Activated naive CD4-positive, alpha-beta T cell treated with anti-CD3 and anti-CD28 coated beads, Interleukin-2, amount 50 U/mL, for 72 hours (primary cell): ENCODE measurements around the gene DDX5. TPM values are rescaled to one million over a fixed set of nuclear protein-coding genes. Genes with fewer than 3 reads are reported as not detected.
"Not testable (repeated sequence)": the region's sequence is repeated elsewhere in the genome, so short reads cannot be mapped to it uniquely, and the experiment has no call there.

Experiments used
- ATAC-seq, 2 donors: fragments of 150-1000 bp; cut with Tn5 transposase; 2 replicates each; pipeline ENCODE4 v1.10.0; 2021; ENCODE audit warnings: mild to moderate bottlenecking in 2 of 2, moderate library complexity in 2 of 2
- DNase-seq, 2 donors: peaks; one replicate each; pipeline ENCODE4 v3.0.0; 2021 to 2022; ENCODE audit warnings: low spot score in 2 of 2
- H3K27ac Mint-ChIP-seq, 2 donors: one replicate each; pipeline ENCODE4 v1.8.0; 2022; ENCODE audit warnings: mild to moderate bottlenecking in 2 of 2, mixed read lengths in 2 of 2
- H3K36me3 Mint-ChIP-seq, 2 donors: one replicate each; pipeline ENCODE4 v1.8.0; 2022; ENCODE audit warnings: mixed read lengths in 2 of 2
- H3K9me3 Mint-ChIP-seq, 2 donors: one replicate each; pipeline ENCODE4 v1.8.0; 2022; ENCODE audit warnings: mixed read lengths in 2 of 2
- total RNA-seq, 2 donors: library from RNA; stranded (reverse); gene quantifications; one replicate each; pipeline ENCODE4 v1.2.3, GENCODE V29; 2022

The DDX5 gene
- total RNA-seq, 2 donors from 2014 or later = 687 to 793 TPM

- Mint-ChIP-seq H3K9me3 (no peaks in the 10 kb centered on the region), H3K36me3 (peaks cover 71 to 88% of the 10 kb centered on the region in 2 donors), H3K27ac (peak overlapping the region; percentile 97 to 100)
- no peak for DNase-seq
- no peak for ATAC-seq
These were observed 5.0 kb downstream of the DDX5 start for GRCh38 chr17:64500862-64501765.

- ATAC-seq (no peak), DNase-seq (no peak)
- H3K27ac Mint-ChIP-seq = peak overlapping the region; percentile 97 to 100
- H3K9me3 Mint-ChIP-seq = no peaks in the 10 kb centered on the region
- peaks cover 66 to 85% of the 10 kb centered on the region in 2 donors for H3K36me3 Mint-ChIP-seq
These were observed 5.6 kb downstream of the DDX5 start for GRCh38 chr17:64500487-64500859.

GRCh38 chr17:64499805-64500486, 6.1 kb downstream of the DDX5 start:
- no peaks in the 10 kb centered on the region for H3K9me3 Mint-ChIP-seq
- H3K36me3 Mint-ChIP-seq = peaks cover 61 to 80% of the 10 kb centered on the region in 2 donors
- peak overlapping the region; percentile 97 to 100 for H3K27ac Mint-ChIP-seq
- DNase-seq (no peak), ATAC-seq (no peak)

- DNase-seq (no peak), ATAC-seq (no peak)
- Mint-ChIP-seq H3K27ac (peak overlapping the region; percentile 100), H3K9me3 (no peaks in the 10 kb centered on the region), H3K36me3 (peaks cover 58 to 79% of the 10 kb centered on the region in 2 donors)
These were observed 7.5 kb downstream of the DDX5 start for GRCh38 chr17:64498308-64499203.

GRCh38 chr17:64497565-64498035, 8.5 kb downstream of the DDX5 start:
- Mint-ChIP-seq H3K9me3 (no peaks in the 10 kb centered on the region), H3K27ac (peak overlapping the region; percentile 100), H3K36me3 (peaks cover 49 to 69% of the 10 kb centered on the region in 2 donors)
- ATAC-seq = no peak
- DNase-seq = peak in 1 of 2 donors; percentile 60

GRCh38 chr17:64496786-64497564, 9.1 kb downstream of the DDX5 start, which contains the start of gene POLG2:
POLG2 (minus strand) TSS chr17:64497054; CDS start chr17:64496968, 86 bp downstream.
- H3K36me3 Mint-ChIP-seq = peaks cover 42 to 65% of the 10 kb centered on the region in 2 donors

GRCh38 chr17:64496348-64496785, 9.7 kb downstream of the DDX5 start:
- no peak for ATAC-seq
- Mint-ChIP-seq H3K27ac (peak overlapping the region; percentile 100), H3K36me3 (peaks cover 36 to 65% of the 10 kb centered on the region in 2 donors), H3K9me3 (no peaks in the 10 kb centered on the region)
- no peak for DNase-seq

More at GRCh38 chr17:64496786-64497564, 9.1 kb downstream of the DDX5 start, which contains the start of gene POLG2:
- Mint-ChIP-seq H3K27ac (peak within 1 kb of the TSS; percentile 100), H3K9me3 (no peaks in the 10 kb centered on the region)
- peak; percentile 95 to 96 for DNase-seq
- peak; percentile 74 to 75 for ATAC-seq

GRCh38 chr17:64495300-64495699, 10.8 kb downstream of the DDX5 start:
- ATAC-seq = not testable (repeated sequence)
- H3K36me3 Mint-ChIP-seq = peaks cover 28 to 57% of the 10 kb centered on the region in 2 donors
- peak overlapping the region; percentile 78 to 100 for H3K27ac Mint-ChIP-seq

GRCh38 chr17:64494121-64494520, 12.0 kb downstream of the DDX5 start:
- Mint-ChIP-seq H3K27ac (peak overlapping the region in 1 of 2 donors; percentile 78), H3K9me3 (no peaks in the 10 kb centered on the region), H3K36me3 (peaks cover 28 to 55% of the 10 kb centered on the region in 2 donors)
- DNase-seq (no peak), ATAC-seq (no peak)

More at GRCh38 chr17:64495300-64495699, 10.8 kb downstream of the DDX5 start:
- H3K9me3 Mint-ChIP-seq, DNase-seq: not testable (repeated sequence)

- no peak overlapping the region for H3K27ac Mint-ChIP-seq
- ATAC-seq = no peak
- no peak for DNase-seq
- no peaks in the 10 kb centered on the region for H3K9me3 Mint-ChIP-seq
- peaks cover 28 to 48% of the 10 kb centered on the region in 2 donors for H3K36me3 Mint-ChIP-seq
These were observed 13.5 kb downstream of the DDX5 start for GRCh38 chr17:64492481-64493109.

- ATAC-seq (no peak), DNase-seq (no peak)
- H3K9me3 Mint-ChIP-seq = no peaks in the 10 kb centered on the region
- H3K27ac Mint-ChIP-seq = no peak overlapping the region
- H3K36me3 Mint-ChIP-seq = peaks cover 27 to 42% of the 10 kb centered on the region in 2 donors
These were observed 14.1 kb downstream of the DDX5 start for GRCh38 chr17:64491994-64492393.

- no peak overlapping the region for H3K27ac Mint-ChIP-seq
- peak; percentile 34 to 77 for ATAC-seq
- H3K36me3 Mint-ChIP-seq = peaks cover 20 to 35% of the 10 kb centered on the region in 2 donors
- H3K9me3 Mint-ChIP-seq = no peaks in the 10 kb centered on the region
- peak in 1 of 2 donors; percentile 61 for DNase-seq
These were observed 14.8 kb downstream of the DDX5 start for GRCh38 chr17:64491034-64491860.

GRCh38 chr17:64488301-64488700, 17.8 kb downstream of the DDX5 start:
- DNase-seq (no peak), ATAC-seq (no peak)
- Mint-ChIP-seq H3K27ac (no peak overlapping the region), H3K9me3 (no peaks in the 10 kb centered on the region), H3K36me3 (peaks cover 12 to 17% of the 10 kb centered on the region in 2 donors)

GRCh38 chr17:64484380-64484779, 21.7 kb downstream of the DDX5 start:
- Mint-ChIP-seq H3K9me3 (no peaks in the 10 kb centered on the region), H3K36me3 (peaks cover 6 to 10% of the 10 kb centered on the region in 2 donors), H3K27ac (peak overlapping the region in 1 of 2 donors; percentile 85)
- no peak for ATAC-seq
- DNase-seq = no peak
